HG02852 (cell line): ENCODE results near the gene SCAANT1.

Experiments
- ATAC-seq: cut with Tn5 transposase; IDR thresholded peaks from one replicate; pipeline ENCODE4 v1.9.1; 2021; ENCODE audit warnings: mild to moderate bottlenecking, moderate library complexity; ENCODE audit not compliant: unreplicated experiment

SCAANT1 gene

GRCh38 chr3:63934041-63934866 is 22.1 kb upstream of the SCAANT1 start:
- ATAC-seq: no peak

GRCh38 chr3:63933459-63933858 is 21.3 kb upstream of the SCAANT1 start:
- peak; percentile 74 for ATAC-seq

GRCh38 chr3:63932509-63933212 is 20.5 kb upstream of the SCAANT1 start:
- no peak for ATAC-seq

- ATAC-seq: no peak
Measured at GRCh38 chr3:63931290-63931689, 19.1 kb upstream of the SCAANT1 start.

- peak; percentile 89 for ATAC-seq
Measured at GRCh38 chr3:63927422-63928280, 15.5 kb upstream of the SCAANT1 start.

- no peak for ATAC-seq
Measured at GRCh38 chr3:63926309-63926708, 14.1 kb upstream of the SCAANT1 start.

- ATAC-seq: peak; percentile 3
Measured at GRCh38 chr3:63922491-63923199, 10.5 kb upstream of the SCAANT1 start.

GRCh38 chr3:63921741-63922482 is 9.7 kb upstream of the SCAANT1 start:
- peak; percentile 88 for ATAC-seq

- ATAC-seq: no peak
Measured at GRCh38 chr3:63920001-63920400, 7.8 kb upstream of the SCAANT1 start.

- no peak for ATAC-seq
Measured at GRCh38 chr3:63918321-63918720, 6.1 kb upstream of the SCAANT1 start.

GRCh38 chr3:63914312-63914711 is 2.1 kb upstream of the SCAANT1 start:
- ATAC-seq: no peak

GRCh38 chr3:63912768-63913588 is 795 bp upstream of the SCAANT1 start:
- peak; percentile 6 for ATAC-seq

GRCh38 chr3:63911509-63911872 is 692 bp downstream of the SCAANT1 start:
- peak; percentile 23 for ATAC-seq

GRCh38 chr3:63910891-63911290 is 1.3 kb downstream of the SCAANT1 start:
- ATAC-seq: no peak

- no peak for ATAC-seq
Measured at GRCh38 chr3:63910001-63910400, 2.2 kb downstream of the SCAANT1 start.

- ATAC-seq: no peak
Measured at GRCh38 chr3:63909431-63909830, 2.8 kb downstream of the SCAANT1 start.

- ATAC-seq: no peak
Measured at GRCh38 chr3:63908776-63909175, 3.4 kb downstream of the SCAANT1 start.

- ATAC-seq: no peak
Measured at GRCh38 chr3:63908081-63908736, 4.0 kb downstream of the SCAANT1 start.
